Mesothelial cell of epicardium (in vitro differentiated cells): ENCODE measurements around the gene FNDC10. TPM values are rescaled to one million over a fixed set of nuclear protein-coding genes. Genes with fewer than 3 reads are reported as not detected.

ENCODE experiments used
- DNase-seq, 2 experiments: peaks; one replicate each; pipeline ENCODE4 v3.0.0; 2021; ENCODE audit warnings: low spot score in 2 of 2; ENCODE audit not compliant: unreplicated experiment in 2 of 2
- H3K27ac Mint-ChIP-seq: 2 replicates; pipeline ENCODE4 v1.8.0; 2021; ENCODE audit warnings: mixed read lengths
- H3K27me3 Mint-ChIP-seq: 2 replicates; pipeline ENCODE4 v1.8.0; 2021; ENCODE audit warnings: low read depth, mixed read lengths
- H3K36me3 Mint-ChIP-seq: 2 replicates; pipeline ENCODE4 v1.8.0; 2021; ENCODE audit warnings: mixed read lengths
- H3K4me1 Mint-ChIP-seq: 2 replicates; pipeline ENCODE4 v1.8.0; 2021; ENCODE audit warnings: mixed read lengths
- H3K4me3 Mint-ChIP-seq: 2 replicates; pipeline ENCODE4 v1.8.0; 2021; ENCODE audit warnings: mild to moderate bottlenecking, moderate library complexity, mixed read lengths
- H3K9me3 Mint-ChIP-seq: 2 replicates; pipeline ENCODE4 v1.8.0; 2021; ENCODE audit warnings: mixed read lengths
- total RNA-seq: library from RNA; stranded (reverse); gene quantifications from 3 replicates; pipeline ENCODE4 v1.2.1, GENCODE V29; 2021
- TF ChIP-seq, protein P1 (sequence below): fragments of 200-600 bp; sonication (generic); IDR thresholded peaks from one replicate; pipeline ENCODE4 v1.5.0; 2021; ENCODE audit warnings: antibody characterized with exemption; ENCODE audit not compliant: unreplicated experiment

FNDC10 gene
- total RNA-seq, 1 donor from 2014 or later: 5.4 TPM

DNA sequence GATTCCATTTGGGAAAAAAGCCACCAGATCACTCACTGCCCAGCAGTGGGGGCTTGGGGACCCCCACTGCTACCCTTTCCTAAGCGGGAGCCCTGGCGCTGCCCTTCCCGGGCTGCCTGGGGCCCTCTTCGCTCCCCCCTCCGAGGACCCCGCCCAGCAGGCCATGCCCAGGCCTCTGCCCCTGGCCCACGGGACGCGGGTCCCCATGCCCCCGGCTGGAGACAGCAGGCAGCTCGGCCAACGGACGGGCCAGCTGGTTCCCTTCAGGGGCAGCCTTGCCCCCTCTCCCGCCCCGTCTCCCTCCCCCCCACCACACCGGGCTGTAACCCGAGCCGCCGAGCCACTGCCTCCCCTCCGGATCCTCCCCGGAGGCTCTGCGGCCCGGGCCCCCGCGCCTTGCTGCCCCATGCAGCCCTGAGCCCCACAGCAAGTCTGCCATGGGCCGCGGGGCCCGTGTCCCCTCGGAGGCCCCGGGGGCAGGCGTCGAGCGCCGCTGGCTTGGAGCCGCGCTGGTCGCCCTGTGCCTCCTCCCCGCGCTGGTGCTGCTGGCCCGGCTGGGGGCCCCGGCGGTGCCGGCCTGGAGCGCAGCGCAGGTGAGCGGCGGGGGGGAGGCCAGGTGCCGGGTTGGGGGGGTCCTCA lies 32.0 kb upstream of the FNDC10 start, which contains the start of gene MMP23B:
TSS of gene MMP23B (plus strand) at position 392 of the 639 bp plus-strand sequence. CDS start at position 438, 46 bp downstream.
- H3K9me3 Mint-ChIP-seq: no peaks in the 10 kb centered on the region
- H3K4me1 Mint-ChIP-seq: peaks cover 3% of the 10 kb centered on the region
- peak within 1 kb of the TSS; percentile 61 for H3K4me3 Mint-ChIP-seq
- DNase-seq: peak in 1 of 2 experiments; percentile 42
- no peaks in the 10 kb centered on the region for H3K36me3 Mint-ChIP-seq
- peak within 1 kb of the TSS; percentile 61 for H3K27ac Mint-ChIP-seq
- peaks cover 9% of the 10 kb centered on the region for H3K27me3 Mint-ChIP-seq
- TF ChIP-seq, protein P1, sequence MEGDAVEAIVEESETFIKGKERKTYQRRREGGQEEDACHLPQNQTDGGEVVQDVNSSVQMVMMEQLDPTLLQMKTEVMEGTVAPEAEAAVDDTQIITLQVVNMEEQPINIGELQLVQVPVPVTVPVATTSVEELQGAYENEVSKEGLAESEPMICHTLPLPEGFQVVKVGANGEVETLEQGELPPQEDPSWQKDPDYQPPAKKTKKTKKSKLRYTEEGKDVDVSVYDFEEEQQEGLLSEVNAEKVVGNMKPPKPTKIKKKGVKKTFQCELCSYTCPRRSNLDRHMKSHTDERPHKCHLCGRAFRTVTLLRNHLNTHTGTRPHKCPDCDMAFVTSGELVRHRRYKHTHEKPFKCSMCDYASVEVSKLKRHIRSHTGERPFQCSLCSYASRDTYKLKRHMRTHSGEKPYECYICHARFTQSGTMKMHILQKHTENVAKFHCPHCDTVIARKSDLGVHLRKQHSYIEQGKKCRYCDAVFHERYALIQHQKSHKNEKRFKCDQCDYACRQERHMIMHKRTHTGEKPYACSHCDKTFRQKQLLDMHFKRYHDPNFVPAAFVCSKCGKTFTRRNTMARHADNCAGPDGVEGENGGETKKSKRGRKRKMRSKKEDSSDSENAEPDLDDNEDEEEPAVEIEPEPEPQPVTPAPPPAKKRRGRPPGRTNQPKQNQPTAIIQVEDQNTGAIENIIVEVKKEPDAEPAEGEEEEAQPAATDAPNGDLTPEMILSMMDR: no peak

DNA sequence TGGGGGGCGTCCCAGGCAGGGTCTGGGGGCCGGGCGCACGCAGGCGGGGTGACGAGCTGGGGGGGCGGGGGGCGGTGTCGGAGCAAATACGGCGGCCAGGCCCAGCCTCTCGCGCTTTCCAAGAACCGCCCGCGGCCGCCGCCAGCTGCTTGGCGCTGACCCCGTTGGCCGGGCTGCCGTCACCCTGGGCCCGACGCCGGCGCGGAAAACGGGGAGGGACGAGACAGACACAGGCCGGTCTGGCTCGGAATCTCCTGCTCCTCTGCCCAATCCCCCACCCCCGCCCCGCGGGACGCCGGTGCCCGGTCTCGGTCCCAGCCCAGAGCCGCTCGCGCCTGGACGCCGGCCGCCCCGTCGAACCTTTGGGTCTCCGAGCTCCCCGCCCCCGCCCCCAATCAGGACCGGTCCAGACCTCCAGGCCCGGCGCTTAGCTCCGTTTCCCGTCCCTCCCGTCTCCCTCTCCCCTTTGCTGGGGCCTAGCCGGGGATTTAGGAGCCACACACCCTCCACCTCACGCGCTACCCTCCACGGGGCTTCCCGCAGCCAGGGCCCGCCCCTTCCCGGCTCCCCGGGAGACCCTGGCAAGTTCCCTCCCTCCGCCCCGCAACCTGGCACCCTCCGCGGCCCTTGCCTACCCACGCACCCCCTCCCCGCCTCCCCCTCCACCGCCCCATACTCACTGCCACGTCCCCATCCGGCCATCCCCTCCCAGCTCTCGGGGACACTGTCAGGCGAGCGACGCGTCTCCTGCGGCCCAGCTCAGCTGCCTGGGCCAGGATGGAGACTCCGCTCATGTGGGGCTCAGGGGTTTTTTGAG lies 31.2 kb upstream of the FNDC10 start:
- Mint-ChIP-seq H3K27ac (peak overlapping the region; percentile 61), H3K4me1 (peaks cover 3% of the 10 kb centered on the region), H3K9me3 (no peaks in the 10 kb centered on the region), H3K36me3 (no peaks in the 10 kb centered on the region), H3K4me3 (peak overlapping the region; percentile 61), H3K27me3 (peaks cover 9% of the 10 kb centered on the region)
- TF ChIP-seq, protein P1: no peak
- DNase-seq: peak in 1 of 2 experiments; percentile 39

DNA sequence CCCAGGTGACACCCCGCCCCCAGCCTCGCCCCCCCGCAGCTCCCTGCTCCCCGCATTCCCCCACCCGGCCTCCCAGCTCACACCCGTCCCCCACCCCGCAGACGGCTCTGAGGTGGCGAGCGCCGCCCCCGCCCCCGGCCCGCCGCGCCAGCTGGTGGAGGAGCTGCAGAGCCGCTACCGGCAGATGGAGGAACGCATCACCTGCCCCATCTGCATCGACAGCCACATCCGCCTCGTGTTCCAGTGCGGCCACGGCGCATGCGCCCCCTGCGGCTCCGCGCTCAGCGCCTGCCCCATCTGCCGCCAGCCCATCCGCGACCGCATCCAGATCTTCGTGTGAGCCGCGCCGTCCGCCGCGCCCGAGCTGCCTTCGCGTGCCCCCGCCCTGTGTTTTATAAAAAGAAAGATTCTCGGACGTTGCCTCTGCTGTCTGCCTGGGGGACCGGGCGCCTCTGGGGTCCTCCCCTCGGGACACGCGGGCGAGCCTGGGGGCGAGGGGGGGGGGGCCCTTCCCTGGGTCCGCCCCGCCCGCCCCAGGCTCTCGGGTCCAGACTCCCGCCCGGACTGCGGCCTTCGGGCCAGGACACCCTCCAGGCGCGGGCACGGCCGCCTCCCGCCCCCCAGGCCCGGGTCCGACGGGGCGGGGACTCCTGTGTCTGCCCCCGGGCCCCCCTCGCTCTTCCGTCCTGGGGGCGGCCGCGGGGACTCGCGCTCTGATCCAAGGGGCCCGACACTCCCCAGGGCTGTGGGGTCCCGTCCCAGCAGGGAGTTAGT lies 30.4 kb upstream of the FNDC10 start:
- TF ChIP-seq, protein P1: no peak
- DNase-seq: peak in 1 of 2 experiments; percentile 71
- H3K27me3 Mint-ChIP-seq: peaks cover 9% of the 10 kb centered on the region
- H3K36me3 Mint-ChIP-seq: no peaks in the 10 kb centered on the region
- H3K4me1 Mint-ChIP-seq: peaks cover 3% of the 10 kb centered on the region
- H3K27ac Mint-ChIP-seq: no peak overlapping the region
- H3K9me3 Mint-ChIP-seq: no peaks in the 10 kb centered on the region
- H3K4me3 Mint-ChIP-seq: peak overlapping the region; percentile 46

DNA sequence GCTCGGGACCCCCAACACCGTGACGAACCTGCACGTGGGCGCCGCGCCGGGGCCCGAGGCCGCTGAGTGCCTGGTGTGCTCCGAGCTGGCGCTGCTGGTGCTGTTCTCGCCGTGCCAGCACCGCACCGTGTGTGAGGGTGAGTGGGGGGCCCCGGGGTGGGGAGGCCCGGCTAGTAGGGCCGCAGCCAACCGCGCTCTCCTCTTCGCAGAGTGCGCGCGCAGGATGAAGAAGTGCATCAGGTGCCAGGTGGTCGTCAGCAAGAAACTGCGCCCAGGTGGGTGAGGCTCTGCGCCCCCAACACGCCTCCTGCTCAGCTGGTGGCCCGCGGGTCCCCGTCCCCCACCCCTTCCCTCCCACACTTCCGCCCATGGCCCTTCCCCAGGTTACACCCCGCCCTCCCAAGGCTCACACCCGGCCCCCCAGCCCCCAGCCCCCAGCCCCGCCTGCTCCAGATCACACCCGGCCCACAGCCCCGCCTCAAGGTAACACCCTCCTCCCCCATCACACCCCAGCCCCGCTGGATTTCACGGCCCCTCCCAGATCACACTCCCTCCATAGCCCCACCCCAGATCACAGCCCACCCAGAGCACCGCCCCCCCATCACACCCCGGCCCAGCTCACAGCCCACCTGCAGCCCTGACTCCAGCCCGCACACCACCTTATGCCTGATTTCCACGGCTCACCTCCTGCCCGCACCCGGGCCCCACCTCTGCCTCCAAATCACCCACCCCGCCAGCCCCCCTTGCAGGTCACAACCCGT lies 29.7 kb upstream of the FNDC10 start:
- Mint-ChIP-seq H3K9me3 (no peaks in the 10 kb centered on the region), H3K4me1 (peaks cover 7% of the 10 kb centered on the region), H3K36me3 (no peaks in the 10 kb centered on the region), H3K27me3 (peaks cover 9% of the 10 kb centered on the region), H3K27ac (no peak overlapping the region), H3K4me3 (no peak overlapping the region)
- TF ChIP-seq, protein P1: no peak
- DNase-seq: no peak

DNA sequence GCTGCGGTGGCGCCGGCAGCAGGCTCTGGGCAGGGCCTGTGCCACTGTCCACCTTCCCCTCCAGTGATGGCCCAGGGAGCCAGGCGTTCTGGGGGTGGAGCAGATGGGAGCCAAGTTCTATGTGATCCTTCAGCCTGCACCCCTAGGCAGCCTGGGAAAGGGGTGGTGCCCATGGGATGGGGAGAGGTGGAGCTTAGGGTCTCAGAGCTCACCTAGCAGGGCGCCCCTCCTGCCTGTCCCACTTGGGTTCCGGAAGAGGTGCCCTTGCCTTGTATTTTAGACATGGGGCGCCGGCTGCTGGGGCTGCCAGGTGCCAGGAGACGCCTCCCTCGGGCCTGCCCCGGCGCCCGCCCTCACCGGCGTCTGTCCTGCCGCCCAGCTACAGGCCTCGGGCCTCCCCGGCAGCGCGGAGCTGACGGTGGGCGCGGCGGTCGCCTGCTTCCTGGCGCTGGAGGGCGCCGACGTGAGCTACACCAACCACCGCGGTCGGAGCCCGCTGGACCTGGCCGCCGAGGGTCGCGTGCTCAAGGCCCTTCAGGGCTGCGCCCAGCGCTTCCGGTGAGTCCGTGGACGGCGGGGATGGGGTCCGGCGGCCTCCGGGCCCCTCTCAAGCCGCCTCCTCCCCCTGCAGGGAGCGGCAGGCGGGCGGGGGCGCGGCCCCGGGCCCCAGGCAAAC lies 29.0 kb upstream of the FNDC10 start:
- Mint-ChIP-seq H3K9me3 (no peaks in the 10 kb centered on the region), H3K27ac (no peak overlapping the region), H3K4me3 (no peak overlapping the region), H3K27me3 (peaks cover 9% of the 10 kb centered on the region), H3K36me3 (no peaks in the 10 kb centered on the region), H3K4me1 (peaks cover 7% of the 10 kb centered on the region)
- DNase-seq: no peak
- TF ChIP-seq, protein P1: no peak
